Endothelial cell of umbilical vein (primary cell): ENCODE results near the gene SLC6A7. TPM values are rescaled to one million over a fixed set of nuclear protein-coding genes. Genes with fewer than 3 reads are reported as not detected.

ENCODE experiments used
- BruUV-seq: library from RNA; stranded (reverse); fragments of 400-500 nt; replicated peaks from 2 replicates; lab custom pipeline; 2021; lab: Mats Ljungman, UMichigan
- CTCF ChIA-PET: fragments of 300-600, 350-600 bp; sonication (Branson Sonifier 250); formaldehyde crosslinking; loops from one replicate; lab custom pipeline; 2021; ENCODE audit warnings: antibody characterized with exemption, inconsistent platforms; lab: Charles Lee
- POLR2A ChIA-PET: fragments of 300-600, 350-600 bp; sonication (Branson Sonifier 250); formaldehyde crosslinking; loops from one replicate; lab custom pipeline; 2021; ENCODE audit warnings: antibody characterized with exemption, inconsistent platforms; lab: Charles Lee
- DNase-seq: peaks from one replicate; pipeline ENCODE4 v3.0.0-alpha.2; 2011; ENCODE audit warnings: low read depth, low spot score
- FAIRE-seq: peaks from 2 replicates; lab custom pipeline; 2011; peaks lifted over from hg19 to GRCh38; lab: Jason Lieb, UNC
- H2AFZ ChIP-seq: 2 replicates; pipeline ENCODE4 v1.6.0; 2012; ENCODE audit warnings: low read depth, low read length, control low read depth, inconsistent platforms
- H3K27ac ChIP-seq: 2 replicates; pipeline ENCODE4 v1.5.1; 2011; ENCODE audit warnings: low read depth, mild to moderate bottlenecking, control low read depth, low read length, moderate library complexity; ENCODE audit not compliant: insufficient read depth
- H3K27me3 ChIP-seq, 2 experiments: 2 replicates each; pipeline versions ENCODE4 v1.6.0 to v1.6.1; 2011; ENCODE audit warnings: low read length in 2 of 2, mixed read lengths in 1 of 2; ENCODE audit not compliant: control insufficient read depth in 2 of 2, insufficient read depth in 2 of 2
- H3K36me3 ChIP-seq, 2 experiments: 2 replicates in 1 of 2; 3 replicates in 1 of 2; pipeline ENCODE4 v1.5.1; 2011; ENCODE audit warnings: low read length in 2 of 2, mild to moderate bottlenecking in 1 of 2, moderate library complexity in 1 of 2; ENCODE audit not compliant: control insufficient read depth in 2 of 2, insufficient read depth in 2 of 2; ENCODE audit errors: extremely low read depth in 1 of 2
- H3K4me1 ChIP-seq: 3 replicates; pipeline ENCODE4 v1.5.1; 2011; ENCODE audit warnings: mild to moderate bottlenecking, low read length; ENCODE audit not compliant: control insufficient read depth, insufficient read depth; ENCODE audit errors: extremely low read depth
- H3K4me2 ChIP-seq: 2 replicates; pipeline ENCODE4 v1.6.1; 2011; ENCODE audit warnings: low read length, control low read depth, mixed read lengths; ENCODE audit not compliant: insufficient read depth
- H3K4me3 ChIP-seq, 3 experiments: fragments of 200-600 bp in 1 of 3; sonication (generic), shearing (Covaris generic) in 1 of 3; replicated peaks in 1 of 3; 2 replicates each; pipeline ENCODE4 v1.5.1; 2011 to 2016; ENCODE audit warnings: control low read depth in 3 of 3, low read length in 3 of 3, mild to moderate bottlenecking in 2 of 3, inconsistent platforms in 1 of 3, low read depth in 1 of 3, moderate library complexity in 1 of 3; ENCODE audit not compliant: insufficient read depth in 1 of 3
- H3K79me2 ChIP-seq: 2 replicates; pipeline ENCODE4 v1.6.0; 2012; ENCODE audit warnings: low read length, inconsistent platforms; ENCODE audit not compliant: control insufficient read depth, insufficient read depth
- H3K9ac ChIP-seq: replicated peaks from 2 replicates; pipeline ENCODE3; 2011; ENCODE audit warnings: low read length, control low read depth; ENCODE audit not compliant: insufficient read depth; ENCODE audit errors: extremely low read depth
- H3K9me1 ChIP-seq: replicated peaks from 3 replicates; pipeline ENCODE4 v1.6.0; 2011; ENCODE audit warnings: mild to moderate bottlenecking, low read length; ENCODE audit not compliant: control insufficient read depth, insufficient read depth; ENCODE audit errors: extremely low read depth
- H3K9me3 ChIP-seq: replicated peaks from 2 replicates; pipeline ENCODE4 v1.5.1; 2012; ENCODE audit warnings: low read length, inconsistent platforms; ENCODE audit not compliant: control insufficient read depth, insufficient read depth
- H4K20me1 ChIP-seq: replicated peaks from 2 replicates; pipeline ENCODE3; 2011; ENCODE audit warnings: mild to moderate bottlenecking, low read length; ENCODE audit not compliant: control insufficient read depth, insufficient read depth; ENCODE audit errors: extremely low read depth
- EZH2 ChIP-seq: IDR thresholded peaks from 2 replicates; pipeline ENCODE4 v1.6.1; 2012; ENCODE audit warnings: borderline replicate concordance, low read depth, mild to moderate bottlenecking, moderate library complexity, low read length, inconsistent platforms; ENCODE audit not compliant: severe bottlenecking
- JUN ChIP-seq: IDR thresholded peaks from 2 replicates; pipeline ENCODE4 v1.6.1; 2011; ENCODE audit warnings: borderline replicate concordance, low read depth; ENCODE audit not compliant: insufficient read length, insufficient read depth
- POLR2A ChIP-seq: IDR thresholded peaks from 2 replicates; pipeline ENCODE4 v1.6.1; 2012; ENCODE audit warnings: low read depth, mild to moderate bottlenecking, control low read depth, low read length
- dilution Hi-C: fragments of 300-500 bp; cut with MboI; formaldehyde crosslinking; loops from one replicate; pipeline ENCODE4 v1.15.0; 2019; ENCODE audit warnings: low sequenced_read_pairs; ENCODE audit not compliant: extremely low pct_ligation_motif_present
- intact Hi-C: fragments of 100-400 bp; cut with micrococcal nuclease; formaldehyde crosslinking; loops from one replicate; pipeline ENCODE4 v1.10.0; 2022
- polyA plus RNA-seq, 4 experiments: library from polyadenylated mRNA; depleted of rRNA in 3 of 4; stranded (reverse) in 3 of 4; unstranded in 1 of 4; fragments of >200 nt; gene quantifications; 2 replicates each; pipeline versions ENCODE4 v1.2.1 to v1.2.3, GENCODE V29; 2011 to 2012; ENCODE audit warnings: missing spikeins in 1 of 4
- total RNA-seq: library from RNA; stranded (reverse); gene quantifications from 2 replicates; pipeline ENCODE4 v1.2.3, GENCODE V29; 2021
- TF ChIP-seq, protein P1 (sequence below): IDR thresholded peaks from 2 replicates; pipeline ENCODE4 v1.6.1; 2011; ENCODE audit not compliant: insufficient read depth, insufficient read length
- TF ChIP-seq, protein P2 (sequence below), 2 donors: IDR thresholded peaks; 1 replicate in 1 of 2; 2 replicates in 1 of 2; pipeline ENCODE4 v1.5.1; 2011; ENCODE audit warnings: low read length in 2 of 2, mild to moderate bottlenecking in 2 of 2, moderate library complexity in 2 of 2, control low read depth in 1 of 2, inconsistent platforms in 1 of 2, low read depth in 1 of 2; ENCODE audit not compliant: insufficient read depth in 1 of 2; ENCODE audit errors: extremely low read depth in 1 of 2

The SLC6A7 gene
- total and polyA plus RNA-seq, 2 donors (not counting 3 experiments of a cell fraction or from before 2014, with no cell fraction given) = not detected

DNA sequence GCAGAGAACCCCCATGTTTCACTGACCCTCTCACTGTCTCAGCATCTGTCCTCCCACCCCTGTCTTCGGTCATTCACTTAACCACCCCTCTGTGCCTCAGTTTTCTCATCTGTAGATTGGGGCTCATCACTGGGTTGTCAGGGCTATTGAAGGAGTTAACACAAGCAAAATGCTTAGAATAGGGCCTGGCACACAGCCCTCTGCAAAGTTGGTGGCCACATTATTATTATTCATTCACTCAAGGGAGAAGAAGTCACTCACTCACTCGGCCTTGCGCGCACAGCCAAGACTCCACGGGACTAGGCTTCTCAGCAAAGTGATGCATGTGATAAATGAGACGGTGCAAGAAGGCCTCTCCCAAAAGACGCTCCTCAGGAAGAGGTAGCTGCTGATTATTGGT lies 42.2 kb upstream of the SLC6A7 start:
- no peaks in the 10 kb centered on the region for H3K9me1 ChIP-seq
- intact Hi-C loops (no loop called here), dilution Hi-C loops (no loop called here)
- CTCF ChIA-PET = interaction anchor here (1.0 kb wide), 1 partner anchor 8 kb away, joined by 3 read pairs; the partner anchor contains the start of gene PDGFRB
- H3K4me1 ChIP-seq = peaks cover 5% of the 10 kb centered on the region
- peaks cover 0 to 4% of the 10 kb centered on the region in 2 experiments for H3K27me3 ChIP-seq
- DNase-seq (no peak), FAIRE-seq (no peak)
- POLR2A ChIA-PET = no interaction called here
- no TSS peak for BruUV-seq
- H3K4me3 ChIP-seq = no peak overlapping the region
- no peaks in the 10 kb centered on the region for H3K9me3 ChIP-seq
- H4K20me1 ChIP-seq = no peaks in the 10 kb centered on the region
- H3K79me2 ChIP-seq = no peaks in the 10 kb centered on the region
- H2AFZ ChIP-seq = no peak overlapping the region
- H3K9ac ChIP-seq = no peak overlapping the region
- TF ChIP-seq POLR2A (no peak), JUN (no peak), EZH2 (no peak)
- TF ChIP-seq, protein P1, sequence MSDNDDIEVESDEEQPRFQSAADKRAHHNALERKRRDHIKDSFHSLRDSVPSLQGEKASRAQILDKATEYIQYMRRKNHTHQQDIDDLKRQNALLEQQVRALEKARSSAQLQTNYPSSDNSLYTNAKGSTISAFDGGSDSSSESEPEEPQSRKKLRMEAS = no peak
- TF ChIP-seq, protein P2, sequence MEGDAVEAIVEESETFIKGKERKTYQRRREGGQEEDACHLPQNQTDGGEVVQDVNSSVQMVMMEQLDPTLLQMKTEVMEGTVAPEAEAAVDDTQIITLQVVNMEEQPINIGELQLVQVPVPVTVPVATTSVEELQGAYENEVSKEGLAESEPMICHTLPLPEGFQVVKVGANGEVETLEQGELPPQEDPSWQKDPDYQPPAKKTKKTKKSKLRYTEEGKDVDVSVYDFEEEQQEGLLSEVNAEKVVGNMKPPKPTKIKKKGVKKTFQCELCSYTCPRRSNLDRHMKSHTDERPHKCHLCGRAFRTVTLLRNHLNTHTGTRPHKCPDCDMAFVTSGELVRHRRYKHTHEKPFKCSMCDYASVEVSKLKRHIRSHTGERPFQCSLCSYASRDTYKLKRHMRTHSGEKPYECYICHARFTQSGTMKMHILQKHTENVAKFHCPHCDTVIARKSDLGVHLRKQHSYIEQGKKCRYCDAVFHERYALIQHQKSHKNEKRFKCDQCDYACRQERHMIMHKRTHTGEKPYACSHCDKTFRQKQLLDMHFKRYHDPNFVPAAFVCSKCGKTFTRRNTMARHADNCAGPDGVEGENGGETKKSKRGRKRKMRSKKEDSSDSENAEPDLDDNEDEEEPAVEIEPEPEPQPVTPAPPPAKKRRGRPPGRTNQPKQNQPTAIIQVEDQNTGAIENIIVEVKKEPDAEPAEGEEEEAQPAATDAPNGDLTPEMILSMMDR (IDR thresholded peaks at IDR 0.05; ENCODE audit: extremely low read depth in 1 of 2, insufficient read depth in 1 of 2, low read depth in 1 of 2, low read length in 2 of 2) = no peak
- no peak overlapping the region for H3K4me2 ChIP-seq
- H3K27ac ChIP-seq = no peak overlapping the region
- no peaks in the 10 kb centered on the region for H3K36me3 ChIP-seq
